Measurements from ENCODE around the gene PIP4K2A.

Gene PIP4K2A

DNA sequence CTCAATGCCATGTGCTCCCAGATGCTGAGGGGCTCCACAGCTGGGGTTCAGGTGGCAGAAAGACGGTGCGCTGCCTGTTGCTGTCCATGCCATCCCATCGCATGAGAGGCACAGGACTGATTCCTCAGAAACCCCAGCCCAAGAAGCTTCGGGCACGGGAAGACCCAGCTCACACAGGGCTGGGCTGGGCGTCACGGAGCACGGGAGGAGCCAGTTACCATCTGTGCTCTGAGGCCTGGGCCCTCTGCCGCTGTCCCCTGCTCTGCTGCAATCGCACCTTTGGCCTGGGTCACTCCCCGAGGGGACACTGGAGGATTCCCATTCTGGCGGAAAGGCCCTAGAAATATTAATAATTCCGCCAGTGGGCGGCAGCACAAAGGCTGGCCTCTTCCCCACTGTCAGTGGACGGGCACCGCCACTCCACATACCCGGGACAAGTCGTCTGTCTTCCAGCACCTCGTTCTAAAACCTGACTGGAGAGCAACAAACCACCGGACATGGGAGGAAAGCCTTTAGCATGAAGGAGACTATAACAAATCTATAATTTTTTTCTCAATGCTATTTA is 92.1 kb downstream of the PIP4K2A start:
- no peak for DNase-seq (ENCODE audit: low read depth in 4 of 4, low spot score in 1 of 4)

GRCh38 chr10:22621726-22622125 is 92.7 kb downstream of the PIP4K2A start:
- no peak for DNase-seq (ENCODE audit: low read depth in 4 of 4, low spot score in 1 of 4)

DNA sequence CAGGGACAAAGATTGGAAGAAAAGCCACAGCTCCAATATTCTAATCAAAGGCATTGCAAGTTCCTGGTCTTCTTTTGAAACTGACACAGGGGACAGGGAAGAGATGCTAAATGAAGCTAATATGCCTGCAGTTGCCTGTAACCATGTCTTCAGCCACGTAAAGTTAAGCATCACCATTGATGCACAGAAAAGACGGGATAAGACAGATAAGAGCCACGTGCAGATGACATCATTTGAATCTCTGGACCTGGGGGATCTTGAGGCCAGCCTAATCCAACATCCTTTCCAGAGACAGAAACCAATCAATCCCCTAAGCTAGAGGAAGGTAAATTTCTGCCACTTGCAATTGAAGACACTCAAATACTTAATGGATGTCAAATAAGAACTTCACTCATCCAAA is 93.4 kb downstream of the PIP4K2A start:
- DNase-seq (ENCODE audit: low read depth in 4 of 4, low spot score in 1 of 4) = no peak

DNA sequence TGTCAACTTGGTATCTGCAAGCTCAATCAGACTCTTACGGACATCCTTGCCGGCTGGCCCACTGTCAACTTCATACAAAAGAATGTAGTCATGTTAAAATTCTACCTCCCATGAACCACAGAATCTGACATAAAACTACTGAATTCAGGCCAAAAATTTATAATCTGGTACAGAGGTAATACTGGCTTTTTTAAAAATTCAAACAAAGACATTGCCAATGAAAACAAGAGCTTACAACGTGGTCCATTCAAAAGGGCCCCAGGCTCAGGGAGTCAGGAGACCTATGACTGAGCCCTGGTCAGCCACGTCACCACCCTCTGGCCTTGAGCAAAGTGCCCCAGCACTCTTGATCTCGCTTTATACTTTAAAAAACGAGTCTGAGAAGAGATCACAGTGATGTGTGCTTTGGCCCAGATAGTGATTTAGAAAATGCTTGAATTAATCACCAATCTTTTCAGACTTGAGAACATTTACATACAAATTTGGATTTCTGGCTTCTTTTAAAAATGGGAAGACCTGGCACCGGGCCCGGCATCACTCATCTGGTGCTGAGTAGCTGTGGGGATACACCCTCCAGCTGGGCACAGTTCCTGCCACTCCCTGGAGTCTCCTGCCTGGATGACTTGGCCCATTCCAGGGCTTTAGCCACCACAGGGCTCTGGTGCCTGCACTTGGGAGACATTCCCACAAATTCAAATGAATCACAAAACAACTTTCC is 94.1 kb downstream of the PIP4K2A start:
- no peak for DNase-seq (ENCODE audit: low read depth in 4 of 4, low spot score in 1 of 4)

- DNase-seq (ENCODE audit: low read depth in 4 of 4, low spot score in 1 of 4) = no peak
Measured at GRCh38 chr10:22619101-22619500, 95.3 kb downstream of the PIP4K2A start.

DNA sequence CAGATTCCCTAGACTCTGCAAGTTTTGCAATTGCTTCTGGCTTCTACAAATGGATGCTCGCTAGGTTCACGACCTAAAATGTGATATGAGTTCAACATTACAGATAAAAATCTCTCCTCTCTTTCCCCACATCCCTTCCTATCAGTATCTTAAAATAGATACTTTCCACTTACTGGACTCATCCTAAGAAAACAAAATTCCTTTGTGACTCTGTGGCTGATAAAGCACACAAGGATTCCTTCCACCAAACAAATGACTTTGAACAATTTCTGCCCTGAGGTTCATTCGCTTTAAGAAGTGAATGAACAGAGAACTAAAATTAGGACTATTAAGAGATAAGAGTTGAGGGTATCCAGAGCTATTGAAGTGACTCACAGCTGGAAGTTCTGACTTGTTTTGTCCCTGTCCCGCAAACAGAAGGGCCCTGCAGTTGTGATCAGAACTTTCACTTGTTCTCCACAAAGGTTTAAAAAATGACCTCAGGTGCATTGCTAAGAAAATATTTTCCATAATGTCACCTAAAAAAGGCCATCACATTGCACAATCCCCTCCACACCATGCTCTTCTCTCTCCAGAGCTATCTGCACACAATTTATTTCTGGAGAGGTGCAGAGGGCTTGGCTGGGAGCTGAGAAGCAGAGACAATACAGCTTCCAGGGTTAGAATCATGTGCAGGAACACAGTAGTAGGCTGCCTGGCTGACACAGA is 96.1 kb downstream of the PIP4K2A start:
- DNase-seq (ENCODE audit: low read depth in 4 of 4, low spot score in 1 of 4) = no peak

DNA sequence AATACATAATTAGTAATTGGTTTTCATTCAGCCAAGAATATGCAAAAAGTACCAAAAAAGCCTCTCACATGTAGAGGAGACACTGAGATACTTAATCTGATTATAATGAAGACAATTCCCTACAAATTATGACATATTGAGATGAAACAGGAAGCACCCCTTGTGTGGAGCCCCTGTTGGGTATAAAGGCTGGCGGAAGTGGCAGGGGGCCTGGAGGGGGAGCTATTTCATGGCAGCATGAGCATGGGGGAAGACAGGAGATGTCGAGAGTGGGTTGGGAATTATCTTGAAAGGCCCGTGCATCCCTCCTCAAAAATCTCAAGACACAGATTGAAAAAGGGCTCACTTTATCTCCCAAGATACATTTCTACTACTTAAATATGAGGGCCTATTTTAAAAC is 96.9 kb downstream of the PIP4K2A start:
- DNase-seq (ENCODE audit: low read depth in 4 of 4, low spot score in 1 of 4) = no peak

GRCh38 chr10:22617051-22617450 is 97.3 kb downstream of the PIP4K2A start:
- DNase-seq (ENCODE audit: low read depth in 4 of 4, low spot score in 1 of 4) = no peak

- DNase-seq (ENCODE audit: low read depth in 4 of 4, low spot score in 1 of 4) = no peak
Measured at GRCh38 chr10:22615819-22616499, 98.4 kb downstream of the PIP4K2A start.

DNA sequence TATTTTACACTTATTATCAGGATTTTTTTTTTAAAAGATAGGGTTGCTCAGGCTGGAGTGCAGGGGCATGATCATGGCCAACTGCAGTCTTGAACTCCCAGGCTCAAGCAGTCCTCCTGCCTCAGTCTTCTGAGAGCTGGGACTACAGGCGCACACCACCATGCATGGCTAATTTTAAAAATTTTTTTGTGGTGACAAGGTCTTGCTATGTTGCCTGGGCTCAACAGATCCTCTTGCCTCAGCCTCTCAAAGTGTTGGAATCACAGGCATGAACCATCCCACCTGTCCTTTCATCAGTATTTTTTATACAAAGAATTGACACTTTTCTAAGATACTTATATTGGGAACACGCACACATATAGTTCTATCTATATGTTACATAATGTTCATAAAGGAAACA is 99.3 kb downstream of the PIP4K2A start:
- DNase-seq (ENCODE audit: low read depth in 4 of 4, low spot score in 1 of 4) = no peak

DNA sequence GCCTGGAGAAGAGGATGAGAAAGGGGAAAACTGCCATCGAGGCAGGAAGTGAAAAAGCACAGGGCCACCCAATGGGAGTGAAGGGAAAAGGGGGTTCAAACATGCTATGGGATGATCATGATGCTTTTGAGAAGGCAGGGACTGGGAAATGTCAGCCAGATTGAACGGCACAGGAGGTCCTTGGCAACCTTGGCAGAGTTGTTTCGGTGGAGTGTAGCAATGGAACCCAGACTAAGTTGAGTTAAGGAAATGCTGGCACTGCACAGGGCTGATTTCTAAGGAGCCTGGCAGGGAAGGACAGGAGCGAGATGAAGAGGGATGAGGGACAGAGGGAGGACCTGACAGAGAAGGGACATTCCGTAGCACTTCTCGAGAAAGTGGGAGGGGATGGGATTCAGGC is 101.4 kb downstream of the PIP4K2A start:
- no peak for DNase-seq (ENCODE audit: low read depth in 4 of 4, low spot score in 1 of 4)

DNA sequence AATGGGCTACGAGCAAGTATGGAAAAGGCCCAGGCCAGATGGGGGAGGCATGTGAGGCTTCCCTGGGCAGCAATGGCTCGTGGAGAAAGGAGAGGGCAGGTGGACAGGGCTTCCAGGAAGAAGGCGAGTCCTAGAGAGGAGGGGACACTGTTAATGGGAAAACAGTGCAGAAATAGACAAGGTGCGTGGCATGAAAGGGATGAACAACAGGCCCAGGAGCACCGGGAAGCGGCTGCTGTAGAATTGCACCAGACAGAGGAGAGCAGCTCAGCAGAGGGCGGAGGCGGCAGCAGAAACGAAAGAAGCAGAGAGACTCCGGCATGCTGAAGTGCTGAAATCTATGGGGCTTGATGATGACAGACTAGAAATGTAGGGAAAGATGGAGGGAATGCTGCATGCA is 102.1 kb downstream of the PIP4K2A start:
- DNase-seq (ENCODE audit: low read depth in 4 of 4, low spot score in 1 of 4) = no peak

GRCh38 chr10:22611425-22612115 is 102.8 kb downstream of the PIP4K2A start:
- no peak for DNase-seq (ENCODE audit: low read depth in 4 of 4, low spot score in 1 of 4)

DNA sequence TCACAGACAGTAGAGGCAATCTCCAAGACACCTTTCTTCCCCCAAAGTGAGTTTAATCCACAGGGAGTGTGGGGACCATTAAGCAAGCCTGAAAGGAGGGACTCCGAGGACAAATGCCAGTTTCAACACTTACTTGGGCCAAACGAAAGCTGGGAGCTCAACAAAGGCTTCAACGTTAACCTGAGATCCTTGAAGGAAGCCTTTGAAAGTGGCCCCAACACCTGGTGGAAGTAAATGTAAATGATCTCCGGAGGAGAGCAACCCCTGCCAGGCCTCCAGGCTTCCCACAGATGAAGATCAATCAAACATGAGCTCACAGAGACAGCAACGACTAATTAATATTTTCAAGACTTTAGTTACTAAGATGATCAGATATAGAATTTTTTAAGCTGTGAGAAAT is 103.8 kb downstream of the PIP4K2A start:
- no peak for DNase-seq (ENCODE audit: low read depth in 4 of 4, low spot score in 1 of 4)

- DNase-seq (ENCODE audit: low read depth in 4 of 4, low spot score in 1 of 4) = no peak
Measured at GRCh38 chr10:22609719-22610465, 104.5 kb downstream of the PIP4K2A start.

GRCh38 chr10:22609251-22609650 is 105.1 kb downstream of the PIP4K2A start:
- DNase-seq (ENCODE audit: low read depth in 4 of 4, low spot score in 1 of 4) = no peak

- no peak for DNase-seq (ENCODE audit: low read depth in 4 of 4, low spot score in 1 of 4)
Measured at GRCh38 chr10:22607261-22607660, 107.1 kb downstream of the PIP4K2A start.

GRCh38 chr10:22606164-22606614 is 108.2 kb downstream of the PIP4K2A start:
- DNase-seq (ENCODE audit: low read depth in 4 of 4, low spot score in 1 of 4) = no peak

DNA sequence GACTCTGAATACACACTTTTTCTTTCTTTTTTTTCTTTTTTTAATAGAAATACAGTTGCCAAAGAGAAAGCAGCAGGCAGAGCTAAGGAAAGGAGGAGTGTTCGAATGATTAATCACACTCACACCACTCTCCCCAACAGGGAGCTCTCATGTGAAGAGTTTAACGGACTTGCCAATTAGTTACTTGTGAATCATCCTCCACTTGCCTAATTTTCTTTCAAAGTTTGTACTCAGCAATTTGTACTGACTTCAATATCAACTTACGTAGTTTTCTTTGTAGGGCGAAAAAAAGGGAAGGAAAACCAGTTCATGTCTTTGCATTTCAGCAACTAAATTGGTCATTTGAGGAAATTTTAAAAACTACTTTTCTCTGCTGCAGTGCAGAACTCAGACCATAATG is 109.2 kb downstream of the PIP4K2A start:
- DNase-seq (ENCODE audit: low read depth in 4 of 4, low spot score in 1 of 4) = no peak

GRCh38 chr10:22604344-22605126 is 109.8 kb downstream of the PIP4K2A start:
- no peak for DNase-seq (ENCODE audit: low read depth in 4 of 4, low spot score in 1 of 4)
